Ovary (tissue), 3 donors: ENCODE measurements around the gene OR4D1.

ENCODE experiments used
- EP300 ChIP-seq: sonication (generic); formaldehyde crosslinking; IDR thresholded peaks from one replicate; pipeline ENCODE4 v1.6.1; 2017; ENCODE audit warnings: antibody characterized with exemption
- POLR2A ChIP-seq: fragments of 450-650 bp; IDR thresholded peaks from one replicate; pipeline ENCODE4 v1.6.1; 2017; ENCODE audit warnings: antibody characterized with exemption, mild to moderate bottlenecking, moderate library complexity
- TF ChIP-seq, protein P1 (sequence below), 3 donors: fragments of 450-650 bp in 2 of 3; fragments of 200-600 bp in 1 of 3; IDR thresholded peaks; one replicate each; pipeline versions ENCODE4 v1.5.1 to v1.8.0; 2016 to 2022; ENCODE audit warnings: antibody characterized with exemption in 3 of 3, mild to moderate bottlenecking in 1 of 3
- donor health status: DM: no; HTN: no; CAD: no.

DNA sequence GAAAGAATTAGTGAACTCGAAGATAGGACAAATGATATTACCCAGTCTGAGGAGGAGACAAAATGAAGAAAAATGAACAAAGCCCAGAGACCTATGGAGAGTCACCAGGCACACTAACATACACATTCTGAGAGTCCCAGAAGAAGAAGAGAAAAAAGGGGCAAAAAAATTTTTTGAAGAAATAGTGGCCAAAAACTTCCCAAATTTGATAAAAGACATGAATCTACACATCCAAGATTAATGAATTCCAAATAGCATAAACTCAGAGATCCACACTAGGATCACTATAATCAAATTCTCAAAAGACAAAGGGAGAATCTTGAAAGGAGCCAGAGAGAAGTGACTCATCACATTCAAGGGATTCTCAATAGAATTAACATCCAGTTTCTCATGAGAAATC is 3.4 kb upstream of the OR4D1 start:
- TF ChIP-seq, protein P1, sequence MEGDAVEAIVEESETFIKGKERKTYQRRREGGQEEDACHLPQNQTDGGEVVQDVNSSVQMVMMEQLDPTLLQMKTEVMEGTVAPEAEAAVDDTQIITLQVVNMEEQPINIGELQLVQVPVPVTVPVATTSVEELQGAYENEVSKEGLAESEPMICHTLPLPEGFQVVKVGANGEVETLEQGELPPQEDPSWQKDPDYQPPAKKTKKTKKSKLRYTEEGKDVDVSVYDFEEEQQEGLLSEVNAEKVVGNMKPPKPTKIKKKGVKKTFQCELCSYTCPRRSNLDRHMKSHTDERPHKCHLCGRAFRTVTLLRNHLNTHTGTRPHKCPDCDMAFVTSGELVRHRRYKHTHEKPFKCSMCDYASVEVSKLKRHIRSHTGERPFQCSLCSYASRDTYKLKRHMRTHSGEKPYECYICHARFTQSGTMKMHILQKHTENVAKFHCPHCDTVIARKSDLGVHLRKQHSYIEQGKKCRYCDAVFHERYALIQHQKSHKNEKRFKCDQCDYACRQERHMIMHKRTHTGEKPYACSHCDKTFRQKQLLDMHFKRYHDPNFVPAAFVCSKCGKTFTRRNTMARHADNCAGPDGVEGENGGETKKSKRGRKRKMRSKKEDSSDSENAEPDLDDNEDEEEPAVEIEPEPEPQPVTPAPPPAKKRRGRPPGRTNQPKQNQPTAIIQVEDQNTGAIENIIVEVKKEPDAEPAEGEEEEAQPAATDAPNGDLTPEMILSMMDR (IDR thresholded peaks at IDR 0.05): no peak
- TF ChIP-seq POLR2A (no peak), EP300 (no peak)
